HepG2 (cell line): ENCODE measurements around the gene STC2. TPM values are rescaled to one million over a fixed set of nuclear protein-coding genes. Genes with fewer than 3 reads are reported as not detected.

Experiments
- EP300 ChIP-seq, 3 experiments: sonication (generic) in 1 of 3; formaldehyde crosslinking in 1 of 3; IDR thresholded peaks; 2 replicates each; pipeline versions ENCODE4 v1.5.1 to v1.6.1; 2011 to 2020; ENCODE audit warnings: low read depth in 2 of 3, low read length in 2 of 3, borderline replicate concordance in 1 of 3, improper control_type of control experiment in 1 of 3, mild to moderate bottlenecking in 1 of 3, missing genetic modification reagents in 1 of 3, moderate library complexity in 1 of 3
- GATAD2A ChIP-seq: IDR thresholded peaks from 2 replicates; pipeline ENCODE4 v1.6.1; 2016
- MED8 ChIP-seq: sonication (generic); formaldehyde crosslinking; IDR thresholded peaks from 2 replicates; pipeline ENCODE4 v1.8.1; 2023; ENCODE audit warnings: mild to moderate bottlenecking, missing genetic modification reagents; ENCODE audit not compliant: insufficient replicate concordance
- PHF21A ChIP-seq: sonication (generic); formaldehyde crosslinking; IDR thresholded peaks from 2 replicates; pipeline ENCODE4 v1.5.0; 2020; ENCODE audit warnings: mild to moderate bottlenecking, missing genetic modification reagents
- SMC3 ChIP-seq: IDR thresholded peaks from 2 replicates; pipeline ENCODE4 v1.6.1; 2011; ENCODE audit warnings: low read length, improper control_type of control experiment
- SOX13 ChIP-seq, 3 experiments: fragments of 450-650 bp in 1 of 3; sonication (generic) in 1 of 3; formaldehyde crosslinking in 1 of 3; IDR thresholded peaks in 2 of 3; conservative IDR thresholded peaks in 1 of 3; 2 replicates each; pipeline versions ENCODE4 v1.5.0 to v1.6.1; 2016 to 2020; ENCODE audit warnings: antibody characterized with exemption in 1 of 3, mild to moderate bottlenecking in 1 of 3, missing compliant biosample characterization in 1 of 3, missing genetic modification reagents in 1 of 3, moderate library complexity in 1 of 3
- ZNF282 ChIP-seq: fragments of 450-650 bp; IDR thresholded peaks from 2 replicates; pipeline ENCODE4 v1.6.1; 2018; ENCODE audit not compliant: partially characterized antibody
- ZNF558 ChIP-seq: sonication (generic); formaldehyde crosslinking; IDR thresholded peaks from 2 replicates; pipeline ENCODE4 v1.9.0; 2022; ENCODE audit warnings: mild to moderate bottlenecking, missing genetic modification reagents, borderline replicate concordance
- polyA plus RNA-seq, 8 experiments: library from polyadenylated mRNA; depleted of rRNA in 3 of 8; stranded (reverse) in 7 of 8; unstranded in 1 of 8; fragments of >200 nt; fragmentation: Illumina TruSeq in 4 of 8; extraction: Trizol in 4 of 8; gene quantifications; 2 replicates each; pipeline versions ENCODE4 v1.2.1 to v1.2.3, GENCODE V29; 2011 to 2016; ENCODE audit warnings: low read depth in 4 of 8, missing spikeins in 1 of 8, mixed read lengths in 1 of 8; ENCODE audit not compliant: insufficient read depth in 1 of 8
- total RNA-seq, 5 experiments: library from RNA; depleted of rRNA; stranded (reverse); fragments of >200 nt; fragmentation: Illumina TruSeq; extraction: Trizol; gene quantifications; 2 replicates each; pipeline ENCODE4 v1.2.3, GENCODE V29; 2016; ENCODE audit warnings: low read depth in 1 of 5
- TF ChIP-seq, protein P1 (sequence below): sonication (generic); formaldehyde crosslinking; IDR thresholded peaks from 2 replicates; pipeline ENCODE4 v1.4.0; 2020; ENCODE audit warnings: missing genetic modification reagents, borderline replicate concordance
- TF ChIP-seq, protein P2 (sequence below): sonication (generic); formaldehyde crosslinking; IDR thresholded peaks from 2 replicates; pipeline ENCODE4 v1.4.0; 2020; ENCODE audit warnings: missing genetic modification reagents
- TF ChIP-seq, protein P3 (sequence below): sonication (generic); formaldehyde crosslinking; IDR thresholded peaks from 2 replicates; pipeline ENCODE4 v1.4.0; 2020; ENCODE audit warnings: missing genetic modification reagents
- TF ChIP-seq, protein P4 (sequence below): IDR thresholded peaks from 2 replicates; pipeline ENCODE4 v1.6.1; 2018; ENCODE audit warnings: missing genetic modification reagents
- TF ChIP-seq, protein P5 (sequence below): sonication (generic); formaldehyde crosslinking; IDR thresholded peaks from 2 replicates; pipeline ENCODE4 v1.4.0; 2020; ENCODE audit warnings: missing genetic modification reagents

Gene STC2
- total and polyA plus RNA-seq, 2 of the 13 experiments (the other 11 are each of a cell fraction or from before 2014, with no cell fraction given) = 27.1 to 69.2 TPM

DNA sequence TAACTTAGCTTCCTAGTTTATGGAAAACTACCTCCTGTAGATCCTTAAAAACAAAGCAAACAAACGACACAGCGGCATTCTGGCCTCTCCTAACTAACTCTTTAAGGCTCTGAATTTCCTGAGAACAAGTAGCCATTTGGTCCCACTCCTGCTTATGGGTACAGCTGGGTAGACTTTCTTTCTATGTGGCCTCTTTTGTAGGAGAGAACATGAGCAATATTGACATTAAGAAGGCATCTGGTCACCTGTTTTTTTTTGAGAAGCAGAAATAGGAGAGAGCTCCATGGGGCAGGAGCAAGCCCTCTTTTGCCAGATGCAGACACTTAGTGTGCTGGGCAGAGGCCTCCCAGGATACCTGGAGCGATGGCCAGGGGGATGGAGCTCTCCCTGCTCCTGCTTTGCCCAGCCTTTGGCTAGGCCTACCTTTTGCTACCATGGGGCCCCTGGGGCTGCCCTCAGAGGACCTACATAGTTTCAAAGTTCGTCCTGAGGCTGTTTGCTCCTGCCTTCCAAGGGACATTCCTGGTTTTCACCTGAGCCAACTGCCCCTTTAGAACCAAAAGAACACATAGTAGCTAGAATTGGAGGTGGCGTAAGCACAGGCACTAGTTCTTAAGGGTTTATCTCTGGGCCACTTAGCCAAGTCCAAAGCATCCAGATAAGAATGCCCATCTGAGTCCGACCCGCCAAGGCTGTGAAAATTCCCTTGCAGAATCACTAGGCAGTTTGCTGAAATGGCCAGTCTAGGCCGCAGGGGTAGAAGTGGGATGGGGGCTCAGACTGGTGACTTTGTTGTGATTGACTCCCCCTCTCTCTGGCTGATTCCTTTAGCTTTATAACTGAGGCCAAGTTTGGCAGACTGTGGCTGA lies 2.4 kb upstream of the STC2 start (continued):
- TF ChIP-seq, protein P1, sequence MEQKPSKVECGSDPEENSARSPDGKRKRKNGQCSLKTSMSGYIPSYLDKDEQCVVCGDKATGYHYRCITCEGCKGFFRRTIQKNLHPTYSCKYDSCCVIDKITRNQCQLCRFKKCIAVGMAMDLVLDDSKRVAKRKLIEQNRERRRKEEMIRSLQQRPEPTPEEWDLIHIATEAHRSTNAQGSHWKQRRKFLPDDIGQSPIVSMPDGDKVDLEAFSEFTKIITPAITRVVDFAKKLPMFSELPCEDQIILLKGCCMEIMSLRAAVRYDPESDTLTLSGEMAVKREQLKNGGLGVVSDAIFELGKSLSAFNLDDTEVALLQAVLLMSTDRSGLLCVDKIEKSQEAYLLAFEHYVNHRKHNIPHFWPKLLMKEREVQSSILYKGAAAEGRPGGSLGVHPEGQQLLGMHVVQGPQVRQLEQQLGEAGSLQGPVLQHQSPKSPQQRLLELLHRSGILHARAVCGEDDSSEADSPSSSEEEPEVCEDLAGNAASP (CRISPR knock-in tag) = peak; percentile 95
- peak; percentile 77 for TF ChIP-seq PHF21A (CRISPR knock-in tag)
- TF ChIP-seq SOX13 (IDR thresholded peaks at IDR 0.05) = no peak
- TF ChIP-seq SOX13 (CRISPR knock-in tag; conservative IDR thresholded peaks at IDR 0.05 in 1 of 2, IDR thresholded peaks at IDR 0.05 in 1 of 2) = peak in 1 of 2 experiments; percentile 51; a peak in 1 of 4 replicates
- 0 out of 2 replicates have a peak, but pooled peaks have one; percentile 59 for TF ChIP-seq ZNF558
- peak in 1 of 2 experiments; percentile 73; a peak in 2 of 4 replicates for TF ChIP-seq EP300 (IDR thresholded peaks at IDR 0.05; ENCODE audit: low read depth in 2 of 2, low read length in 2 of 2)
- TF ChIP-seq EP300 (CRISPR knock-in tag; IDR thresholded peaks at IDR 0.05; ENCODE audit: borderline replicate concordance) = peak; percentile 62
- TF ChIP-seq MED8 (CRISPR knock-in tag) = no peak
- TF ChIP-seq, protein P2, sequence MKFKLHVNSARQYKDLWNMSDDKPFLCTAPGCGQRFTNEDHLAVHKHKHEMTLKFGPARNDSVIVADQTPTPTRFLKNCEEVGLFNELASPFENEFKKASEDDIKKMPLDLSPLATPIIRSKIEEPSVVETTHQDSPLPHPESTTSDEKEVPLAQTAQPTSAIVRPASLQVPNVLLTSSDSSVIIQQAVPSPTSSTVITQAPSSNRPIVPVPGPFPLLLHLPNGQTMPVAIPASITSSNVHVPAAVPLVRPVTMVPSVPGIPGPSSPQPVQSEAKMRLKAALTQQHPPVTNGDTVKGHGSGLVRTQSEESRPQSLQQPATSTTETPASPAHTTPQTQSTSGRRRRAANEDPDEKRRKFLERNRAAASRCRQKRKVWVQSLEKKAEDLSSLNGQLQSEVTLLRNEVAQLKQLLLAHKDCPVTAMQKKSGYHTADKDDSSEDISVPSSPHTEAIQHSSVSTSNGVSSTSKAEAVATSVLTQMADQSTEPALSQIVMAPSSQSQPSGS (CRISPR knock-in tag) = peak; percentile 62
- TF ChIP-seq, protein P3, sequence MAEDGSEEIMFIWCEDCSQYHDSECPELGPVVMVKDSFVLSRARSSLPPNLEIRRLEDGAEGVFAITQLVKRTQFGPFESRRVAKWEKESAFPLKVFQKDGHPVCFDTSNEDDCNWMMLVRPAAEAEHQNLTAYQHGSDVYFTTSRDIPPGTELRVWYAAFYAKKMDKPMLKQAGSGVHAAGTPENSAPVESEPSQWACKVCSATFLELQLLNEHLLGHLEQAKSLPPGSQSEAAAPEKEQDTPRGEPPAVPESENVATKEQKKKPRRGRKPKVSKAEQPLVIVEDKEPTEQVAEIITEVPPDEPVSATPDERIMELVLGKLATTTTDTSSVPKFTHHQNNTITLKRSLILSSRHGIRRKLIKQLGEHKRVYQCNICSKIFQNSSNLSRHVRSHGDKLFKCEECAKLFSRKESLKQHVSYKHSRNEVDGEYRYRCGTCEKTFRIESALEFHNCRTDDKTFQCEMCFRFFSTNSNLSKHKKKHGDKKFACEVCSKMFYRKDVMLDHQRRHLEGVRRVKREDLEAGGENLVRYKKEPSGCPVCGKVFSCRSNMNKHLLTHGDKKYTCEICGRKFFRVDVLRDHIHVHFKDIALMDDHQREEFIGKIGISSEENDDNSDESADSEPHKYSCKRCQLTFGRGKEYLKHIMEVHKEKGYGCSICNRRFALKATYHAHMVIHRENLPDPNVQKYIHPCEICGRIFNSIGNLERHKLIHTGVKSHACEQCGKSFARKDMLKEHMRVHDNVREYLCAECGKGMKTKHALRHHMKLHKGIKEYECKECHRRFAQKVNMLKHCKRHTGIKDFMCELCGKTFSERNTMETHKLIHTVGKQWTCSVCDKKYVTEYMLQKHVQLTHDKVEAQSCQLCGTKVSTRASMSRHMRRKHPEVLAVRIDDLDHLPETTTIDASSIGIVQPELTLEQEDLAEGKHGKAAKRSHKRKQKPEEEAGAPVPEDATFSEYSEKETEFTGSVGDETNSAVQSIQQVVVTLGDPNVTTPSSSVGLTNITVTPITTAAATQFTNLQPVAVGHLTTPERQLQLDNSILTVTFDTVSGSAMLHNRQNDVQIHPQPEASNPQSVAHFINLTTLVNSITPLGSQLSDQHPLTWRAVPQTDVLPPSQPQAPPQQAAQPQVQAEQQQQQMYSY (CRISPR knock-in tag) = peak; percentile 92
- peak; percentile 8; the same call in 1 of the 2 replicates for TF ChIP-seq SMC3
- TF ChIP-seq, protein P4, sequence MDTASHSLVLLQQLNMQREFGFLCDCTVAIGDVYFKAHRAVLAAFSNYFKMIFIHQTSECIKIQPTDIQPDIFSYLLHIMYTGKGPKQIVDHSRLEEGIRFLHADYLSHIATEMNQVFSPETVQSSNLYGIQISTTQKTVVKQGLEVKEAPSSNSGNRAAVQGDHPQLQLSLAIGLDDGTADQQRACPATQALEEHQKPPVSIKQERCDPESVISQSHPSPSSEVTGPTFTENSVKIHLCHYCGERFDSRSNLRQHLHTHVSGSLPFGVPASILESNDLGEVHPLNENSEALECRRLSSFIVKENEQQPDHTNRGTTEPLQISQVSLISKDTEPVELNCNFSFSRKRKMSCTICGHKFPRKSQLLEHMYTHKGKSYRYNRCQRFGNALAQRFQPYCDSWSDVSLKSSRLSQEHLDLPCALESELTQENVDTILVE (CRISPR knock-in tag) = no peak
- no peak for TF ChIP-seq ZNF282
- TF ChIP-seq GATAD2A = peak; percentile 70
- TF ChIP-seq, protein P5, sequence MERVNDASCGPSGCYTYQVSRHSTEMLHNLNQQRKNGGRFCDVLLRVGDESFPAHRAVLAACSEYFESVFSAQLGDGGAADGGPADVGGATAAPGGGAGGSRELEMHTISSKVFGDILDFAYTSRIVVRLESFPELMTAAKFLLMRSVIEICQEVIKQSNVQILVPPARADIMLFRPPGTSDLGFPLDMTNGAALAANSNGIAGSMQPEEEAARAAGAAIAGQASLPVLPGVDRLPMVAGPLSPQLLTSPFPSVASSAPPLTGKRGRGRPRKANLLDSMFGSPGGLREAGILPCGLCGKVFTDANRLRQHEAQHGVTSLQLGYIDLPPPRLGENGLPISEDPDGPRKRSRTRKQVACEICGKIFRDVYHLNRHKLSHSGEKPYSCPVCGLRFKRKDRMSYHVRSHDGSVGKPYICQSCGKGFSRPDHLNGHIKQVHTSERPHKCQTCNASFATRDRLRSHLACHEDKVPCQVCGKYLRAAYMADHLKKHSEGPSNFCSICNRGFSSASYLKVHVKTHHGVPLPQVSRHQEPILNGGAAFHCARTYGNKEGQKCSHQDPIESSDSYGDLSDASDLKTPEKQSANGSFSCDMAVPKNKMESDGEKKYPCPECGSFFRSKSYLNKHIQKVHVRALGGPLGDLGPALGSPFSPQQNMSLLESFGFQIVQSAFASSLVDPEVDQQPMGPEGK (CRISPR knock-in tag) = peak; percentile 87
